Suppressor macrophage treated with lipopolysaccharide for 1 hour (primary cell): ENCODE measurements around the gene GPR162.

ENCODE experiments used
- DNase-seq, 3 donors: peaks; one replicate each; pipeline ENCODE4 v3.0.0-alpha.2; 2020 to 2022

The GPR162 gene

DNA sequence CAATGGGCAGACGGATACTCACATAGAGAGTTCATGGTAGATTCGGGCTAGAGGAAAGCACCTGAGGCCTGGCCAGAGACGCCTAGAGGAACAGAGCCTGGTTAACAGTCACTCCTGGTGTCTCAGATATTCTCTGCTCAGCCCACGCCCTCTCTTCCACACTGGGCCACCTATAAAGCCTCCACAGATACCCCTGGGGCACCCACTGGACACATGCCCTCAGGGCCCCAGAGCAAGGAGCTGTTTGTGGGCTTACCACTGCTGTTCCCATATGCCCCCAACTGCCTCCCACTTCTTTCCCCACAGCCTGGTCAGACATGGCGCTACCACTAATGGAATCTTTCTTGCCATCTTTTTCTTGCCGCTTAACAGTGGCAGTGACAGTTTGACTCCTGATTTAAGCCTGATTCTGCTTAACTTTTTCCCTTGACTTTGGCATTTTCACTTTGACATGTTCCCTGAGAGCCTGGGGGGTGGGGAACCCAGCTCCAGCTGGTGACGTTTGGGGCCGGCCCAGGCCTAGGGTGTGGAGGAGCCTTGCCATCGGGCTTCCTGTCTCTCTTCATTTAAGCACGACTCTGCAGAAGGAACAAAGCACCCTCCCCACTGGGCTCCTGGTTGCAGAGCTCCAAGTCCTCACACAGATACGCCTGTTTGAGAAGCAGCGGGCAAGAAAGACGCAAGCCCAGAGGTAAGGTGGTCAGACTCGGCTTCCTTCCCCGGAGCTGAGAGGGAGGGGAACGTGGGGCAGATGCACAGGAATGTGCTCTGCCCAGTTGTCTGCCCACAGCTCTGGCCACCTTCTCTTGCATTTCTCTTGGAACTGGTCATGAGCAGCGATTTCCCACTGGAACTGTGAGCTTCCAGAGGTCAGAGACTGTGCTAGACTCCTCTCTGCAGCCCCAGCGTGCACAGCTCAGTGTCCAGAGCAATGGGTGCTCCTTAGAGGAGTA is 32.4 kb upstream of the GPR162 start, which contains the start of gene CD4:
TSS of gene CD4 (plus strand) at position 557 of the 953 bp plus-strand sequence. CDS start 10,611 bp downstream, outside the sequence.
- peak; percentile 80 to 91 (median 81) for DNase-seq

DNA sequence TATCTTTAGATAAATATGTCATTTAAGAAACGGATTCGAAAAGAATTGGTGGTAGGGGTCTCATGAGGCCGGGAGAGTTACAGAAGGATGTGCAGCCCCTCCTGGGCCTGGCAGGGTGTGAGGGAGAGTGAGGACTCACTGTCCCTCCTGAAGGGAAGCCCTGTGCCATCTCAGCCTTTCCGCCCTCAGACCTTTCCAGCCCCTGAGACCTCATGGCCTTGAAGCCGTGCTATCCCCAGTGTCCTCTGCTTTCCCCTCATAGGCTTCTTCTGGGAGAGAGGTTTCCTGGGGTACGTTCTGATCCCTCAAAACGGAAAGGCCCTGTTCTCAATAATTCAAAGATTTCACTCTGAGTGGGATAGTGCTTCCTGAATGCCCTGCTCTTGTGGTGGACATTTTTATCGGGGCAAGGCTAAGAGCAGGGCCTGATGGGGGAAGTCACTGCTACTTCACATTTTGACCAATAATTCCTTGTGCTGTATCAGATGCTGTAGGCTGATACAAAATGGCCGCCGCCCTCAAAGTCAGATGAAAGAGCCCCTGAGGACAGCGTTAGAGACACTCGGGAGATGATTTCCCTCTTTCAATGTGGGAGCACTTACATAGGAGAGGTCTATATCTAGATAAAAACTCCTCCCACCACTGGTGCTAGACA is 31.0 kb upstream of the GPR162 start:
- DNase-seq = peak in 2 of 3 donors; percentile 43 to 45

GRCh38 chr12:6791931-6792520 is 29.6 kb upstream of the GPR162 start:
- no peak for DNase-seq

DNA sequence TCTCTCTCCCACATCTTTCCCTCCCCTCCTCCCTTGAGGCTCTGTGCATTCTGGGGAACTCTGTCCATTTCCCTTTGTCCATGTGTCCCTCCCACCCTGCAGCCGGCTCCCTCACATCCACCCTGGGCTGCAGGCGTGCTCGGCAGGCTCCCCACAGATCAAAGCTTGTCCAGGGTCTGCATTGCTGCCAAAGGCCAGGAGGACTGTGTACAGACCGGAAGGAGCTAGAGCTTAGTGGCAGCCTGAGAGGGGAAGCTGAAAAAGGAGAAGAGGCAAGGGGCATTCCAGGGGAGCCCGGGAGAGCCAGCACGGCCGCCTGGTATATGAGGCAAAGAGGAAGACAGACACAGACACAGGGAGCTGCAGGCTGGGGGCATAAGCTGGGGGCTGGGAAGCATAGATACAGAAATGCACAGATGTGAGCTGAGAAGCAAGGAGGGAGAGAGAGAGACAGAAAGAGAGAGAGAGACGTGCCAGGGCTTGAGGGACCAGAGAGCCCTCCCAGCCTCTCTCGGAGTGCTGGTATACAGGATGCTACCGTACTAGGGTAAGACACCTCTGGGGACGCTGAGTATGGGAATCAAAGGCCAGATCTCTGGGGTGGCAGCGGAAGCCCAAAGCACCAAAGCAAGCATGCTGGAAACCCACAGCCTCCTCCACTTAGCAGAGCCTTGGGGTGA is 29.0 kb upstream of the GPR162 start:
- peak; percentile 89 to 92 (median 90) for DNase-seq

- DNase-seq = no peak
Observed at GRCh38 chr12:6795088-6795487, 26.5 kb upstream of the GPR162 start.

DNA sequence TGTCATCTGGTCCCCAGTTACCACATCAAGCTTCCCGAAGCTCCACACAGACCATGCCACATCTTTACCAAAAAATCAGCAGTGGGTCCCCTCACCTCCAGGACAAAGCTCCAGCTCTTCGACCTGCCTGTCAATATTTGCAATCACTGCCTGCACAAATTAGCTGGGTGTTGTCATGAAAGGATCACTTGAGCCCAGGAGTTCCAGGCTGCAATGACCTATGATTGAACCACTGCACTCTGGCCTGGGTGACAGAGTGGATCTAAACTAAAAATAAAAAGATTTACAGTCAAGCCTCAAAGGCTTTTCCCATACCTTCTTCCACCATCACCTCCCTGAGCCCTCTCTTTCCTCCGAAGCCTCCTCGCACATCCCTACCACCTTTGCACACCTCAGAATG is 25.0 kb upstream of the GPR162 start:
- DNase-seq = no peak

DNA sequence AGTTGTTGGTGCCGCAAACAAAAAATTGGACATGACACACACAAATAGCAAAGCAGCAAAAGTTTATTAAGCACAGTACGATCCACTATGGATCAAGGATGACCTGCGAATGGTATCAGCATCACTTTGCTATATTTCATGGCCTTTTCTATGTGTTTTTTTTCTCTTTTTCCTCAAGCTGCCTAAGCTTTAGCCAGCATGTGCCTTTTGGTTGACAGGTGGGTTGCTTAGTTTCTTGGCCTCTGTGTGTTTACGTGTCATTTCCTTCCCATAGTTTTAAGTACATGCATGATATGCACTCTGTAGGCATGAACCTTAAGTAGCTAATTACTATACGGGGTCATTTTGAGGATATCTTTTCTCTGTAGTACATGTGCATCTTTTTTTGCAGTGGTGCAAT is 22.5 kb upstream of the GPR162 start:
- DNase-seq = no peak

GRCh38 chr12:6807170-6807569 is 14.5 kb upstream of the GPR162 start:
- no peak for DNase-seq

DNA sequence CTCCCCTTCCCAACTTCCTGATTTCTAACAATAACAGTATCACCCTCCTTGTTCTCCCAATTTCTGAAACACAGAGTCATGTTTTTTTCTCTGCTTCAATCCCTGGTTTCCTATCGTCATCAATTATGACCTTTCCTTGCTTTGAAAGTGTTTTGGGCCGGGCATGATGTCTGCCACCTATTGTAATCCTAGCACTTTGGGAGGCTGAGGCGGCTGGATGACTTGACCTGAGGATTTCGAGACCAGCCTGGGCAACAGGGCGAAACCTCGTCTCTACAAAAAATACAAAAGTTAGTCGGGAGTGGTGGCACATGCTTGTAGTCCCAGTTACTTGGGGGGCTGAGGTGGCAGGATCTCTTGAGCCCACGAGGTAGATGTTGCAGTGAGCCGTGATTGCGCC is 12.6 kb upstream of the GPR162 start:
- no peak for DNase-seq

DNA sequence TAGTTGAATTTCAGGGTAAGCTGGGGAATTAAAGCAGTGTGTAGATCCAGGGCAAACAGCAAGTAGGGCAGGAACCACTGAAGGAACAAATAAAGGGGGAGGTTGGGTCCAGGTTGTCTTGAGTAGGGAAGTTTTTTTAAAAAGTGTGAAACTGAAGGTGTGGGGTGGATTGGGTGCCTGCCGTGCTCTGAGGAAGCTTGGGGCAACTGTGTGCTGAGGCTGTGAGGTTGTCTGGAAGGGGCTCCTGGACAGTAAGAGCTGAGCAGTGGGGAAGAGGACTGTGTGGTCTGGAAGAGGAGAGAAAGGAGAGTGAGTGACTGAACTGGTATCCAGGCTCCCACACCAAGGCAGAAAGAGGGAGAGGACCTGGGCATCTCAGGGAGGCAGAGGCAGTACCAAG is 10.9 kb upstream of the GPR162 start:
- no peak for DNase-seq

- peak in 1 of 3 donors; percentile 18 for DNase-seq
Observed at GRCh38 chr12:6813363-6813762, 8.3 kb upstream of the GPR162 start.

DNA sequence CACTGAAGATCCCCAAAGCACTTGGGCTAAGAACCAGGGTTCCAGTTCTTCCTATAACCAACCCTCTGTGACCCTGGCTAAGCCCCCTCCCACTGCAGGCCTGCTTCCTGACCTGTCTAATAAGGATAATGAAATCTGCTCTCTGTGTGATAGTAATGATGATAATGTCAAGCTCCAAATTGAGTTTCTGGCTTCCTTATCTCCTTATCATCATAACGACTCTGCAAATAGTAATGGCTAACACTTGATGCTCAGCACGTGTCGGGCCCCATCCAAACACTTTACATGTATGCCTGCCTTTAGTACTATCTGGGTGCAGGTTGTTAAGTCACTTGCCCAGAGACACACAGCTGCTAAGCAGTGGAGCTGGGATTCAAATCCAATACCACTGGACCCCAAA is 5.0 kb upstream of the GPR162 start:
- no peak for DNase-seq

- DNase-seq = no peak
Observed at GRCh38 chr12:6817098-6817497, 4.5 kb upstream of the GPR162 start.

- no peak for DNase-seq
Observed at GRCh38 chr12:6817662-6818157, 3.9 kb upstream of the GPR162 start.

DNA sequence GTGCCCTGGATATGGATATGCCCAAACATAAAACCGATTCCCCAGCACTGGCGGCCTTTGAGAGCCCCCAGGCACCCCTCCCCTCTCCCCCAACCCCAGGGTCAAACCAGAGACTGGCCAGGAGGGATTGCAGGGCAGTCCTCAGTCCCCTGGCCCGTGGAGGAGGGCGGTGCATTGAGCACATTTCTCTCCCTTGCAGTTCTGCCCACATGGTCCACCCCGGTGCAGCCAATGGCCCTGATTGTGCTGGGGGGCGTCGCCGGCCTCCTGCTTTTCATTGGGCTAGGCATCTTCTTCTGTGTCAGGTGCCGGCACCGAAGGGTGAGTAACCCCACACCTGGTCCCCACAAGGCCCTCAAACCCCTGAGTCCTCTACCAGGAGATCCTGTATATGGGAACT is 3.4 kb upstream of the GPR162 start:
- DNase-seq = no peak

DNA sequence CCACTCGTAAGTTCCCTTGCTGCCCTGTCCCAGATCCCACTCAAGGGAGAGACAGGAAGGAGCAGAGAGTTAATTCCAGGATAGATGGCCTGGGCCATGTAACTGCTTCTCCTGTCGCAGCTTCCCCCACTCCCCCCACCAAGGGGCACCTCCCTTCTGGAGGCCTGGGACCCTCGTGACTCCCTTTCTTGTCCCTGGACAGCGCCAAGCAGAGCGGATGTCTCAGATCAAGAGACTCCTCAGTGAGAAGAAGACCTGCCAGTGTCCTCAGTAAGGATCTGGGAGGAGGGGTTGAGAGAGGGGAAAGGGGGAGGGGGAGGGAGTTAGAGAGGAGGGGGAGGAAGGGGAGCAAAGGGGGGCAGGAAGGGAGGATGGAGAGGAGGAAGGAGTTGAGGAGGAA is 3.0 kb upstream of the GPR162 start:
- DNase-seq = no peak

- peak in 1 of 3 donors; percentile 1 for DNase-seq
Observed at GRCh38 chr12:6819106-6820030, 2.3 kb upstream of the GPR162 start.

GRCh38 chr12:6820166-6820565 is 1.5 kb upstream of the GPR162 start:
- peak in 1 of 3 donors; percentile 12 for DNase-seq

GRCh38 chr12:6822426-6823135 is 960 bp downstream of the GPR162 start:
- peak in 1 of 3 donors; percentile 16 for DNase-seq

- peak in 1 of 3 donors; percentile 9 for DNase-seq
Observed at GRCh38 chr12:6823182-6824084, 1.8 kb downstream of the GPR162 start.
